GM18502 (cell line): ENCODE measurements around the gene OR52B6.
A peak's percentile ranks its signal among the peaks of the same experiment; 100 is the strongest.
"Not testable (repeated sequence)": the region's sequence is repeated elsewhere in the genome, so short reads cannot be mapped to it uniquely, and the experiment has no call there.

Source experiments
- ATAC-seq: cut with Tn5 transposase; IDR thresholded peaks from one replicate; pipeline ENCODE4 v1.9.1; 2021; ENCODE audit warnings: mild to moderate bottlenecking; ENCODE audit not compliant: unreplicated experiment, poor library complexity

OR52B6 gene

DNA sequence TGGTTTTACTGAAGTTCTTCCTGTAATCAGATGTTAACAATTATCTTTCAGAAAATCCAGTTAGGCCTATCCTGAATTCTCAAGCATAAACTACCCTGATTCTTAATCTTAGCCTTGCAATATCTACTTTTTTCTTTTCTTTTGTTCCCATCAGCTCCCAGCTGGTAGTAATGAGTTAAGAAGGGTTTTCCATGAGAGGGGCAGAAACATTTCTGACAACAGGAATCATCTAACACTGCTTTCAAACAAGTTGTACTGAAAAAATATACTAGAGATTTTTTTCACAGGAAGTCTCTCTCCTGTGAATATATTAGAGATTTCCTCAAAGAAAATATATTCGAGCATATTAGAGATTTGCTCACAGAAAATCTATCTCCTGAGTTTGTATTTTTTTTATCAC lies 12.5 kb downstream of the OR52B6 start:
- ATAC-seq: no peak

DNA sequence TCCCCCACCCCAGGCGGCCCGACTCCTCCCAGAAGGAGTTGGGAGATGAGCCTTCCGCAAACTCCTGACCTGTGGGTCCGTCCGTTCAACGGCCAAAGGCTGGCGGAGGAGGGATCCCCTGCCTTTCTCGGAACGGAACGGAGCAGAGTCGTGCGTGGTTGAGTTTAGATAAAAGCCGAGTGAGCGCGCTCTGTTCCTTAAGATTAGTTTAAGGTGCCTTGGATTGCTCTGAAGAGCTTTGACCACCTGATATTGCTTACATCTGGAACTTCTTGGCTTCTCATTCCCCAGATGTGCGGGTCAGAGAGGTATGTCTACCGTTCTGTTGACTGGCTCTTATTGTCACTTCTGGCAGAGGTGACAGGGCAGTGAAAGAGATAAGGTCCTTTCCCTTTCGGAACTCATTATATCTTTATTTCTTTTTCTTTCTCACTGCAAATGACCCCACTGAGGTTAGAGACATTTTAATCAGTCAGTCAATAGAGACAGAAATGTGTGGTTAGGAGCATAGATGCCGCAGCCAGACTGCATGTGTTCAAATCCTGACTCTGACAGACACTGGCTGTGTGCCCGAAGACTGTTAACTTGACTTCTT lies 16.0 kb downstream of the OR52B6 start, which contains the start of gene TRIM6:
Gene TRIM6, plus strand, starts transcription at position 31 of the 595 bp plus-strand sequence. Its CDS starts 261 bp downstream, at position 292.
- ATAC-seq: no peak

DNA sequence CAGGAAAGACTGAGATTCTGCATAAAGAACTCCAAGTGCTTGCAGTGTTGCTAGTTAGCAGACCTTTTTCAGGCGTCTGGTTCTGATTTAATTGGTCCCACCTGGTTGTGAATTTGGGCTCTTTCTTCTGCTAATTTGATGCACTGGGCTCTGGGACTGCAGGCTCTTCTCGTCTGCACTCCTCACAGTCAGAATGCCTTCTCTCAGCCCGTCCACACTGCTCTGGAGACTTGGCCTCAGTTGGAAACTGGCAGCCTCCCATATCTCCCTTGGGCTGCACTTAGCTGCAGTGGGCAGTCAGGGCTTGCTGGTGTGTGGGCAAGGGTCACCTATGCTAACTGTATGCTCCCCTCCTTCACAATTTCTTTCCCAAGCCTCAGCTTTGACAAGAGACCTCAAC lies 17.3 kb downstream of the OR52B6 start:
- ATAC-seq: no peak

DNA sequence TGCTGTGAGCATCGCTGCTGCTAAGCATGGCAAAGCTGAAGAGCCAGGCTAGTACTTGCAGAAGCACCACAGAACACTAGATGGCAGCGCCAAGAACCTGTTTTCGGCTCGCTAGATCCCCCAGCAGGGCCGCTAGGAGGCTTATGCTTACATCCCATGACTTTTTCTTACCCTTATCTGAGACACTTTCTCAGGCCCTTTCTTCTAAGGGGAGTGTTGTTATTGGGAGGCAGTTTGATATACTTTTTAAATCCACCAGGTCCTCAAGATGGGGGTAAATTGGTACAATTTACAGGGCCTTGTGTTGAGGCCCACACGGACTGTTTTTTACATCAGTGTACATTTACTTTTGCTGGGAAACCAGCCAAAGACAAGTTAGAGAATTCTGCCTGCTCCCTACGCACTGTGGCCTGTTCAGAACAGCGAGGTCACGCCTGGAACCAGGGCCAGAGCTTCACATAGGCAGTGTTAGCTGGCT lies 19.7 kb downstream of the OR52B6 start:
- peak; percentile 86 for ATAC-seq

DNA sequence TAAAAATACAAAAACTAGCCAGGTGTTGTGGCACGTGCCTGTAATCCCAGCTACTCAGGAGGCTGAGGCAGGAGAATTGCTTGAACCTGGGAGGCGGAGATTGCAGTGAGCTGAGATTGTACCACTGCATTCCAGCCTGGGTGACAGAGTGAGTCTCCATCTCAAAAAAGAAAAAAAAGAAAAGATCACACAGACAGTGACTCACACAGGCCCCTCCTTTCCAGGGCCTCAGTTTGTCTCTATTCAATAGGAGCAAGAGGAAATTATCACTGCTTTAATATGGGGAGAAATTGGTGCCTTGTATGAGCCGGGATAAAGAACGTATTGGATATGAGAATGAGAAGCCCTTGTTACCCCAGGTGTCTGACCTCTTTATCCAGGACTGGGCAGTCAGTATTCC lies 22.1 kb downstream of the OR52B6 start:
- not testable (repeated sequence) for ATAC-seq

DNA sequence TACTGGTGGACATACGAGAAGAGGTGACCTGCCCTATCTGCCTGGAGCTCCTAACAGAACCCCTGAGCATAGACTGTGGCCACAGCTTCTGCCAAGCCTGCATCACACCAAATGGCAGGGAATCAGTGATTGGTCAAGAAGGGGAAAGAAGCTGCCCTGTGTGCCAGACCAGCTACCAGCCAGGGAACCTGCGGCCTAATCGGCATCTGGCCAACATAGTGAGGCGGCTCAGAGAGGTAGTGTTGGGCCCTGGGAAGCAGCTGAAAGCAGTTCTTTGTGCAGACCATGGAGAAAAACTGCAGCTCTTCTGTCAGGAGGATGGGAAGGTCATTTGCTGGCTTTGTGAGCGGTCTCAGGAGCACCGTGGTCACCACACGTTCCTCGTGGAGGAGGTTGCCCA lies 22.6 kb downstream of the OR52B6 start:
- no peak for ATAC-seq

DNA sequence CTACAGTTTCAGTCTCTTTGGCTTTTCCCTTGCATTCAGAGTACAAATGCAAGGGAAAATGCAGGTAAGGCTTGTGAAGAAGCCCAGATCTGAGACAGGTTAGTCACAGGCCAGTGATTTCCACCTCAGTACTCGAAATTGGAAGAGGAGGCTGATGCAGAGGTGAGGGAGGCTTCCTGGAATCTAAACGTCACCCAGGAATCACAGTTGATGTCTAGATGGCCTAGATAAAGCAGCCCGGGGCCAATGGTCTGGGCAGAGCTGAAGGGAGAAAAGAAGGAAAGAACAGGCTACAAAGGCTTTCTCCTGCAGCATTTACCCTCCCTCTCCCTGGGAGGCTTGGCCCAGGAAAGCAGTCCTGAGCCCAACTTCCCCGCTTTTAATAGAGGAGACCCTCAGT lies 24.2 kb downstream of the OR52B6 start:
- ATAC-seq: no peak

DNA sequence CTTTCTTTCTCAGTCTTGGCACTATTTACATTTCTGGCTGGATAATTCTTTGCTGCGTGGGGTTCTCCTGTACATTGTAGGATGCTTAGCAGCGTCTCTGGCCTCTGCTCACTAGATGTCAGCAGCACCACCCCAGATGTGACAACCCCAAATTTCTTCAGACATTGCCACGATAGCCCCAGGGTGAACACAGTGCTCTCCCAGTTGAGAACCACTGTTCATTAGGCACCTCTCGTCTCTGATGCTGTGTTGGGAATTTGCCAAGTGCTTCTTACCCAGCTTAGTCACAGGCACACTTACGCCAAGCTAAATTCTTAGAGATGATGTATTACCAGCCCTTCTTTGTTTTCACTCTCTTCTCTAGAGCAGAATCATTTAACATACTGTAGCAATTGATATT lies 25.2 kb downstream of the OR52B6 start:
- no peak for ATAC-seq

DNA sequence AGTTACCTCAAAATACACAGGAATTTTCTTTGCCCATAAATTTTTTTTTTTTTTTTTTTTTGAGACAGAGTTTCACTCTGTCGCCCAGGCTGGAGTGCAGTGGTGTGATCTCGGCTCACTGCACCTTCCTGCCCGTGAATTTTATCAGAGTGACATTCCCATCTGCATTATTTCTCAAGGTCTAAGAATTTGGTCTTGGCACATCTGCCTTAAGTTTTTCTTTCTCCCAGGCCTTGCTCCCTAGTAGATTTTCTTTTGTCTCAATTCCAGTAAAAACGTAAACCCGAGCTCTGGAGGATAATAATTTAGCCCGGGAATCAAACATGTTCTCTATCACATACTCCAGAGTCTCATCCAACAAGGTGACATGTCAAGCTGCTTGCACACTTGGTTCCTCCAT lies 28.1 kb downstream of the OR52B6 start:
- ATAC-seq: no peak

DNA sequence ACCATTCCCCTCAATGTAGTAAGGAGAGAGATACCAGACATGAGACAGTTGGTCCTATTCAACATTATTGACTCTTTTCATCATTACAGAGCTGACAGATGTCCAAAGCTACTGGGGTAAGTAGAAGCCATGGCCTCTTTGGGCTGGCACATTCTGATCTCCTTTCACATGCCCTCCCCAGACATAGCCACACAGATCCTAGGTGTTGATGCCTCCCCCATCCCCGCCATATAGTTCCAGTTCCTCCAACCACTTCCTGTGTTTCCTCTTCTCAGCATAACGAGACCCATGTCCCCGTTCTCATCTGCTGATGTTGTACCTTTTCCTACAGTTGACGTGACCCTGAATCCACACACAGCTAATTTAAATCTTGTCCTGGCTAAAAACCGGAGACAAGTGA lies 29.8 kb downstream of the OR52B6 start:
- peak; percentile 50 for ATAC-seq

DNA sequence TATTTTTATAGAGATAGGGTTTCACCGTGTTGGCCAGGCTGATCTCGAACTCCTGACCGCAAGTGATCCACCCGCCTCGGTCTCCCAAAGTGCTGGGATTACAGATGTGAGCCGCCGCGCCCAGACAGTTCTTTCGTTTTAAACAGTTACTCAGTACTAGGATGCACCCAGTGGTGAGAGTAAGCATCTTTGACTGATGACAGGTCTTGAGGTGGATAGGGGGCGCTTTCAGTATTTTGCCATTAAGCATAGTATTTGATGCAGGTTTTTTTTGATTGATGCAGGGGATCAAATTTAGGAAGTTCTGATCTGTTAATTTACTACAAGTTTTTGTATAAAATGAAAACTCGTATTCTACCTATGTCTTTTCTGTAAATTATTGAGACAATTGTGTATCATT lies 30.9 kb downstream of the OR52B6 start:
- ATAC-seq: no peak

DNA sequence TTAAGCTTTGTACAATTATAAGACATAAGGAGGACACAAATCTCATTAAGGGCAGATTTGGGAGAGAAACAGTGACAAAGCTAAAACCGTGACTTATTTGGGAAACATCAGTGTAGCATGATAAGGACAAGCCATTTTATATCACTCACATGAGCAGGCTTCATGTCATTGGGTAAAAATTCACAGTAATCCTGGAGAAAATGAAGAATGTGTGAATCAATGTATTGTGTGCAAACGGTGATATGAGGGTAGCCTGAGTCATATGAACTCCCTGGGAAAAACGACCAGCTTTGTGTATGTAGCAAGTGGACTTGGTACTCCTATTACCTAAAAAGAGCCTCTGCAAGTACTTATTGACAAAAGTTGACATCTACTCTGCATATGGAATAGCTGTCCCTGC lies 38.1 kb downstream of the OR52B6 start:
- ATAC-seq: no peak

DNA sequence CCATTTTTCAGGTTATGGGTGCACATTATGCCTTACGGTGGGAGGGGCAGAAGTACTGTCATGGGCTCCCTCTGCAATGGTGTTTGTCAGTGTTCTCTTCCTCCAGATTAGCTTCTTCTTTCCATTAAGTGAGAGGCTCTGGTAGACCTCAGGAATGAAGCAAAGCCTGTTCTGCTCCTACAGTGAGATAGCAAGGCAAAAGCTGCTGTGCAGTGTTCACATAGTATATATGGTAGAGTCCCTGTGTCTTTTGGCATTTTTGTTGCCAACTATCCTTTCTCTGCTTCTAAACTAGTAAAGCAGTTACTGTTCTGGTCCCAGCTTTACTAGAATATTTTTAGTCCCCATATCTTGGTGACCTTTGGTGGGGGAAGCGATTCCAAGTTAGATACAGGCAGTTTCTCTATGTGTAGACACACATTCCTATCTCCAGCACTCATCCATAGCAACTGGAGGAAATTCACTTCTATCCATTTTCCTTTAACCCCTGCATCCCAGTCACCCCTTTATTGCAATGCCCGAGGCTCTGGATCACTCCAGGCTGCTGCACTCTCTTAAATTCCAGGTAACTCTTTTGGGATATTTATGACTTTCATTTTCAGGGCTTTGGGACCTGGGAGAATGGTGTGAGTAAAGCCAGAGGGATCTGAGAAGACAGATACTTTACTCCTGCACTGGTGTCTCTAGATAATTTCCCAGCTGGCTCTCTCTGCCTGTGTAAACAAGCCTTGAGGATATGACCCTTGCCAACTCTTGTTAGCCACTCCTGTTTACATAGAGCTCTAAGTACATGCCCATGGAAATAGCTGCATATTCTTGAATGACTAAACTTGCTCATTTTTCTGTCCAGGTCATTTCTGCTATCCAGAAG lies 40.2 kb downstream of the OR52B6 start:
- ATAC-seq: no peak

DNA sequence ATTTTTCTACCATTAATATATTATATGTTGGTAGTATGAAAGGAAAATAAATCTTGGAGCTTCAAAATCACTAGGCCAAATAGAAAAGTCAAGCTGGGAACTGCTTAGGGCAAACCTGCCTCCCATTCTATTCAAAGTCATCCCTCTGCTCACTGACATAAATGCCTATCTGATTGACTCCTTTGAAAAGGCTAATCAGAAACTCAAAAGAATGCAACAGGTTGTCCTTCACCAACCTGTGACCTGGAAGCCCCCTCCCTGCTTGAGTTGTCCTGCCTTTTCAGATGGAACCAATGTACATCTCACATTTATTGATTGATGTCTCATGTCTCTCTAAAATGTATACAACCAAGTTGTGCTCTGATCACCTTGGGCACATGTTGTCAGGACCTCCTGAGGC lies 40.9 kb downstream of the OR52B6 start:
- no peak for ATAC-seq

DNA sequence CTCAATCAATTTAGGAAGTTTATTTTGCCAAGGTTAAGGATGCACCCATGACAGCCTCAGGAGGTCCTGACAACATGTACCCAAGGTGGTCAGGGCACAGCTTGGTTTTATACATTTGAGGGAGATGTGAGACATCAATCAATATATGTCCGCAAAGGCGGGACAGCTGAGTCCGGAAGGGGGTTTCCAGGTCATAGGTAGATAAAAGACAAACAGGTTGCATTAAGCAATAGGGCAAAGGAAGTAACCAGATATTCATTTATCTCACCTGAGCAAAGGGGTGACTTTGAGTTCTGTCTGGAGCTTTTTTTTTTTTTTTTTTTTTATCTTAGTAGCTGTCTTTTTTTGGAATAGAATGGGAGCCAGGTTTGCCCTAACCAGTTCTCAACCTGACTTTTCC lies 42.1 kb downstream of the OR52B6 start:
- ATAC-seq: no peak

DNA sequence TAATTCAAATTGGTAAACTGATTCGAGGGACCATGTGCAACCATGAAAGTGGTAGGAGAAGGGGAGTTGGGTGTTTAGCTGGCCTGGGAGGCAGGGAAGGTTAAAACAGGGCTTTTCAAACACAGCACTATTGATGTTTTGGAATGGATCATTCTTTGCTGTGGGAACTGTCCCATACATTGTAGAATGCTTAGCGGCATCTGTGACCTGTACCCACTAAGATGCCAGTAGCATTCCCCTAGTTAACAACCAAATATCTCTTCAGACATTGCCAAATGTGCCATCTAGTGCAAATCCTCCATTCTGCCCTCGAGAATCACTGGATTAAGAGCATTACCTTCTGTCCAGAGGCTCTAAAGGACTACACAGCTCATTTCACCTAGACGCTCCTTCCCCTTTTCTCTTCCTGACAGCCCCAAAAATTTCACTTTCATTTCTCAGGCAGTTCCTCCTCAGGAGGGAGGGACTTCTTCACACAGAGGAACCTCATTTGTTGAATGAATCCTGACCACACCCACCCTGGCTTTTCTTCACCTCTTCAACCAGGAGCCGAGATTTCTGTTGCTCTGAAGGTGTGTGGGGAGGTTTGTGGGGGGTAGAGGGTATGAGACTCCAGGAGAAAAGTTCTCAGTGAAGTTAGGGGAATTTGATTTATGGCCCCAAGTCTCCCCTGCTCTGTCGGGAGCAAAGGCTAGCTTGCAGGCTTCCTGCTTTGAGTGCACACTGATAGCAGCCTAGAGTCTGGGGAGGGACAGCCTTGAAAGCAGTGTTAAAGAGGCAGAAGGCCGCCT lies 44.0 kb downstream of the OR52B6 start, which contains the start of gene TRIM34:
Gene TRIM34, plus strand, starts transcription at position 513 of the 791 bp plus-strand sequence. CDS start 7,331 bp downstream, outside the sequence.
- ATAC-seq: peak; percentile 99

DNA sequence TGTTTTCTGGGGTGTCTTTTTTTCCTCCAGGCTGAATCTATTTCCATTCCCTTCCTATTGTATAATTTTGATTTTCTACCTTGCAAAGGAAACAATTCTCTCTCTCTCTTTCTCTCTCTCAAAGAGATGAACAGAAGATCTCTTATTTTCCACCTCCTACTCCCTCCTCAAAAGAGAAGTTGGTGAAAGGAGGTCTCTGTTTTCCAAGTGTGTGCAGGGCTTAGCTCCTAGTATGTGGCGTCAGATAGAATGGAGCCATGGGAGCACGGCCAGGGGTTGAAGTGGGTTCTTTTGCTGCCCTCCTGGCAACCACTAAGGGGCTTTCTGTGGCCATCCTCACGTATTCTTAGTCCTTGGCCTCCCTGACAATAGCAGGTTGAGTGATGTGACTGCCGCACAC lies 44.6 kb downstream of the OR52B6 start:
- no peak for ATAC-seq

DNA sequence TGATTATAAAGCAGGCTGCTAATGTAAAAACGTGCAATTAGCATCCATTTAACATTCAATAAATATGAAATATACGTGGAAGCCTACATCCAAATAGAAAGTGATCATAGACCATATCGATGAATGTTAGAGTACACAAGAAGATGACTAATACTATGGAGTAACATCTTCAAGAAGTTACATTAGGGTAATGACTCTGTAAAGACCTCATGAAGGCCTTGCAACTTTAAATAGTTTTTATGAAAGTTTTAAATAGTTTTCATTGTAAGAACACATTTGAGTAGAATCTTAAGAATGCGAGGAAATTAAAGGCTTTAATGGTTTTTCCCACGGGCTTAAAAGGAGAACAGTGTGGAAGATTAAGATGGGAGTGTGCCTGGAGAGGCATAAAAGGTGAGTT lies 45.5 kb downstream of the OR52B6 start:
- ATAC-seq: no peak

DNA sequence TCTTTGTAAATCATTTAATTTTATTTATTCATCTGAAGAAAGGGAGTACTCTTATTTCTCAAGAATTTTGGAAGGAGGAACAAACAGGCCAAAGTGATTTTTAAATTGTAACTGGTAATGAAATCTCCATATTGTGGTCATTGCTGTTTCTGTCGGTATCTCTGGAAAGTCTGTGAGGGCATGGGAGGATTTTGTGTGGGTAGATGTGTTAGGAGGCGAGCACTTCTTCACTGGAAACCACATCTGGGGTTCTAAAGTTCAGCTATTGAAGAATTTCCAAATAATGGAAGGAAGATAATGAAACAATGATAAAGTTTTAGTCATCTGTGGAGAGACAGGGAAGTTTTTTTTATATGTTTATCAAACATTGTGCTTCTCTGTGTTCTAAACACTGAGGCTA lies 50.7 kb downstream of the OR52B6 start:
- ATAC-seq: peak; percentile 10
